Neural progenitor cell (in vitro differentiated cells): ENCODE measurements around the gene DCP1A. TPM values are rescaled to one million over a fixed set of nuclear protein-coding genes. Genes with fewer than 3 reads are reported as not detected.

Experiments
- DNase-seq: peaks from one replicate; pipeline ENCODE4 v3.0.0-alpha.2; 2016; ENCODE audit warnings: low spot score
- H2AFZ ChIP-seq: fragments of 200-600 bp; sonication (generic); replicated peaks from 2 replicates; pipeline ENCODE4 v1.6.1; 2016; ENCODE audit warnings: antibody characterized with exemption
- H3F3A ChIP-seq: fragments of 200-600 bp; sonication (generic); 2 replicates; pipeline ENCODE4 v1.6.1; 2016; ENCODE audit warnings: antibody characterized with exemption, low read depth
- H3K27ac ChIP-seq: fragments of 200-600 bp; sonication (generic); 2 replicates; pipeline ENCODE4 v1.5.1; 2016; ENCODE audit warnings: mild to moderate bottlenecking
- H3K27me3 ChIP-seq: fragments of 200-600 bp; sonication (generic); 2 replicates; pipeline ENCODE4 v1.6.1; 2016; ENCODE audit warnings: mild to moderate bottlenecking, moderate library complexity
- H3K36me3 ChIP-seq: fragments of 200-600 bp; sonication (generic); 2 replicates; pipeline ENCODE4 v1.5.1; 2016
- H3K4me1 ChIP-seq: fragments of 200-600 bp; sonication (generic); 2 replicates; pipeline ENCODE4 v1.6.1; 2016; ENCODE audit warnings: mixed run types
- H3K4me2 ChIP-seq: fragments of 200-600 bp; sonication (generic); 2 replicates; pipeline ENCODE4 v1.6.1; 2016
- H3K4me3 ChIP-seq: fragments of 200-600 bp; sonication (generic); 2 replicates; pipeline ENCODE4 v1.5.1; 2016
- H3K79me2 ChIP-seq: fragments of 200-600 bp; sonication (generic); 2 replicates; pipeline ENCODE4 v1.6.1; 2016; ENCODE audit warnings: low read depth
- H3K9ac ChIP-seq: fragments of 200-600 bp; sonication (generic); 2 replicates; pipeline ENCODE4 v1.6.1; 2016
- H3K9me3 ChIP-seq: fragments of 200-600 bp; sonication (generic); 2 replicates; pipeline ENCODE4 v1.5.1; 2016; ENCODE audit warnings: low read depth
- H4K20me1 ChIP-seq: fragments of 200-600 bp; sonication (generic); 2 replicates; pipeline ENCODE4 v1.6.1; 2016; ENCODE audit warnings: low read depth
- H3K27ac Mint-ChIP-seq: 3 replicates; pipeline ENCODE4 v1.8.0; 2021; ENCODE audit warnings: mixed read lengths
- H3K27me3 Mint-ChIP-seq: 2 replicates; pipeline ENCODE4 v1.8.0; 2022; ENCODE audit warnings: low read depth, mild to moderate bottlenecking, inconsistent platforms, moderate library complexity, mixed read lengths; ENCODE audit not compliant: insufficient read depth
- H3K36me3 Mint-ChIP-seq: 3 replicates; pipeline ENCODE4 v1.8.0; 2021; ENCODE audit warnings: mixed read lengths
- H3K4me1 Mint-ChIP-seq: 3 replicates; pipeline ENCODE4 v1.8.0; 2021; ENCODE audit warnings: mixed read lengths
- H3K4me3 Mint-ChIP-seq: 3 replicates; pipeline ENCODE4 v1.8.0; 2021; ENCODE audit warnings: mild to moderate bottlenecking, moderate library complexity, mixed read lengths
- H3K9me3 Mint-ChIP-seq: 3 replicates; pipeline ENCODE4 v1.8.0; 2020; ENCODE audit warnings: mixed read lengths
- CTCF ChIP-seq: fragments of 200-600 bp; sonication (generic); IDR thresholded peaks from 2 replicates; pipeline ENCODE4 v1.5.1; 2017; ENCODE audit warnings: antibody characterized with exemption, mild to moderate bottlenecking
- EZH2 ChIP-seq: fragments of 200-600 bp; sonication (generic); IDR thresholded peaks from 2 replicates; pipeline ENCODE4 v1.6.1; 2017; ENCODE audit warnings: antibody characterized with exemption, mild to moderate bottlenecking, moderate library complexity
- EZH2phosphoT487 ChIP-seq: fragments of 200-600 bp; sonication (generic); IDR thresholded peaks from 2 replicates; pipeline ENCODE4 v1.6.1; 2017; ENCODE audit warnings: antibody characterized with exemption
- total RNA-seq: library from RNA; depleted of rRNA; stranded (reverse); fragments of >200 nt; gene quantifications from 2 replicates; pipeline ENCODE4 v1.2.3, GENCODE V29; 2015; ENCODE audit warnings: low replicate concordance

Gene DCP1A
- total RNA-seq, 1 donor from 2014 or later = 24.1 TPM

- Histone ChIP-seq H3K79me2 (peaks cover 23% of the 10 kb centered on the region), H3K27ac (no peak overlapping the region), H3K36me3 (no peaks in the 10 kb centered on the region), H3K27me3 (no peaks in the 10 kb centered on the region), H3K4me2 (peak overlapping the region; percentile 45), H4K20me1 (peaks cover 10% of the 10 kb centered on the region), H3K4me1 (peaks cover 28% of the 10 kb centered on the region), H3F3A (peaks cover 41% of the 10 kb centered on the region), H3K4me3 (no peak overlapping the region), H2AFZ (peak overlapping the region; percentile 87), H3K9me3 (no peaks in the 10 kb centered on the region), H3K9ac (no peak overlapping the region)
- no peaks in the 10 kb centered on the region for H3K9me3 Mint-ChIP-seq
- H3K4me3 Mint-ChIP-seq = peak overlapping the region; percentile 65
- DNase-seq = peak; percentile 47
- H3K27me3 Mint-ChIP-seq = peaks cover 9% of the 10 kb centered on the region
- peak overlapping the region; percentile 99 for H3K27ac Mint-ChIP-seq
- H3K4me1 Mint-ChIP-seq = peaks cover 36% of the 10 kb centered on the region
- TF ChIP-seq CTCF (no peak), EZH2phosphoT487 (no peak), EZH2 (no peak)
- no peaks in the 10 kb centered on the region for H3K36me3 Mint-ChIP-seq
Measured at GRCh38 chr3:53258600-53259426, 88.5 kb downstream of the DCP1A start.

- H3K27ac ChIP-seq = no peak overlapping the region
- Mint-ChIP-seq H3K4me1 (peaks cover 44% of the 10 kb centered on the region), H3K36me3 (peaks cover 2% of the 10 kb centered on the region), H3K27ac (no peak overlapping the region), H3K27me3 (peaks cover 9% of the 10 kb centered on the region), H3K4me3 (no peak overlapping the region), H3K9me3 (no peaks in the 10 kb centered on the region)
- no peak overlapping the region for H2AFZ ChIP-seq
- no peak for TF ChIP-seq EZH2phosphoT487
- TF ChIP-seq EZH2 = no peak
- no peak for TF ChIP-seq CTCF
- peaks cover 36% of the 10 kb centered on the region for H3K79me2 ChIP-seq
- H3K9me3 ChIP-seq = no peaks in the 10 kb centered on the region
- no peaks in the 10 kb centered on the region for H3K36me3 ChIP-seq
- no peak overlapping the region for H3K9ac ChIP-seq
- no peak overlapping the region for H3K4me2 ChIP-seq
- H3K4me1 ChIP-seq = peaks cover 40% of the 10 kb centered on the region
- no peak overlapping the region for H3K4me3 ChIP-seq
- no peaks in the 10 kb centered on the region for H3K27me3 ChIP-seq
- H4K20me1 ChIP-seq = peaks cover 23% of the 10 kb centered on the region
- DNase-seq = no peak
- H3F3A ChIP-seq = peaks cover 41% of the 10 kb centered on the region
Measured at GRCh38 chr3:53257465-53257864, 89.9 kb downstream of the DCP1A start.

DNA sequence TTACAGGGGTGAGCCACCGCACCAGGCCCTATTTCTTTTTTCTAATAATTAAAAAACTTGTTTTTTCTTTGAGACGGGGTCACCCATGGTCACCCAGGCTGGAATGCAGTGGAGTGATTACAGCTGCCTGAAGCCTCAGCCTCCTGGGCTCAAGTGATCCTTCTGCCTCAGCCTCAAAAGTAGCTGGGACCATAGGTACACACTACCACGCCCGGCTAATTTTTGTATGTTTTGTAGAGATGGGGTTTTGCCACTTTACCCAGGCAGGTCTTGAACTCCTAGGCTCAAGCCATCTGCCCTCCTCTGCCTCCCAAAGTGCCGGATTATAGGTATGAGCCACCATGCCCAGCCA lies 90.7 kb downstream of the DCP1A start:
- H3F3A ChIP-seq = peaks cover 41% of the 10 kb centered on the region
- Mint-ChIP-seq H3K27me3 (peaks cover 7% of the 10 kb centered on the region), H3K27ac (no peak overlapping the region), H3K4me1 (peaks cover 49% of the 10 kb centered on the region), H3K9me3 (no peaks in the 10 kb centered on the region), H3K4me3 (peak overlapping the region; percentile 88), H3K36me3 (peaks cover 5% of the 10 kb centered on the region)
- no peak for DNase-seq
- H3K4me1 ChIP-seq = peaks cover 37% of the 10 kb centered on the region
- H4K20me1 ChIP-seq = peaks cover 31% of the 10 kb centered on the region
- H3K4me3 ChIP-seq = no peak overlapping the region
- TF ChIP-seq EZH2 (no peak), EZH2phosphoT487 (no peak), CTCF (no peak)
- H2AFZ ChIP-seq = no peak overlapping the region
- H3K9ac ChIP-seq = no peak overlapping the region
- H3K27me3 ChIP-seq = no peaks in the 10 kb centered on the region
- no peaks in the 10 kb centered on the region for H3K36me3 ChIP-seq
- H3K9me3 ChIP-seq = no peaks in the 10 kb centered on the region
- peaks cover 44% of the 10 kb centered on the region for H3K79me2 ChIP-seq
- no peak overlapping the region for H3K27ac ChIP-seq
- no peak overlapping the region for H3K4me2 ChIP-seq
